ENCODE measurements around the gene TGFBRAP1. TPM values are rescaled to one million over a fixed set of nuclear protein-coding genes. Genes with fewer than 3 reads are reported as not detected.
A peak's percentile ranks its signal among the peaks of the same experiment; 100 is the strongest.

TGFBRAP1 gene
- total RNA-seq, 4 donors from 2014 or later = 28.3 to 31.5 (median 29.7) TPM

GRCh38 chr2:105271393-105272045 is 58.0 kb downstream of the TGFBRAP1 start:
- no peaks in the 10 kb centered on the region for H3K27me3 ChIP-seq
- H3K9me3 ChIP-seq = no peaks in the 10 kb centered on the region
- no peak overlapping the region for H3K27ac ChIP-seq
- WGBS, 2 donors (ENCODE audit: low coverage in 1 of 2) = 89 to 94% methylated on average over 12 to 14 of the region's 14 CpGs
- no peaks in the 10 kb centered on the region for H3K4me1 ChIP-seq
- no peak overlapping the region for H3K4me3 ChIP-seq
- no peak for TF ChIP-seq POLR2A (IDR thresholded peaks at IDR 0.05)
- H3K36me3 ChIP-seq = peaks cover 0 to 100% of the 10 kb centered on the region in 2 donors
- ATAC-seq = no peak

GRCh38 chr2:105269426-105269825 is 60.1 kb downstream of the TGFBRAP1 start:
- Histone ChIP-seq H3K27ac (no peak overlapping the region), H3K27me3 (no peaks in the 10 kb centered on the region), H3K9me3 (no peaks in the 10 kb centered on the region), H3K4me3 (no peak overlapping the region), H3K4me1 (no peaks in the 10 kb centered on the region), H3K36me3 (peaks cover 0 to 99% of the 10 kb centered on the region in 2 donors)
- TF ChIP-seq CTCF (IDR thresholded peaks at IDR 0.05) (no peak), EP300 (IDR thresholded peaks at IDR 0.05) (no peak), POLR2AphosphoS5 (IDR thresholded peaks at IDR 0.05) (no peak), POLR2A (IDR thresholded peaks at IDR 0.05) (no peak)
- ATAC-seq = no peak
- 97 to 100% methylated on average over 4 to 5 of the region's 21 CpGs for WGBS, 2 donors (ENCODE audit: low coverage in 1 of 2)

GRCh38 chr2:105262651-105263091 is 66.9 kb downstream of the TGFBRAP1 start:
- H3K4me1 ChIP-seq = no peaks in the 10 kb centered on the region
- no peak overlapping the region for H3K27ac ChIP-seq
- no peaks in the 10 kb centered on the region for H3K27me3 ChIP-seq
- no peaks in the 10 kb centered on the region for H3K9me3 ChIP-seq
- no peak for TF ChIP-seq EP300 (IDR thresholded peaks at IDR 0.05)
- no peak for TF ChIP-seq POLR2A (IDR thresholded peaks at IDR 0.05)
- no peak for TF ChIP-seq CTCF (IDR thresholded peaks at IDR 0.05)
- TF ChIP-seq POLR2AphosphoS5 (IDR thresholded peaks at IDR 0.05) = no peak
- peaks cover 0 to 58% of the 10 kb centered on the region in 2 donors for H3K36me3 ChIP-seq
- no peak overlapping the region for H3K4me3 ChIP-seq
- ATAC-seq = no peak
- 46 to 71% methylated on average over 4 to 6 of the region's 10 CpGs for WGBS, 2 donors (ENCODE audit: low coverage in 1 of 2)

DNA sequence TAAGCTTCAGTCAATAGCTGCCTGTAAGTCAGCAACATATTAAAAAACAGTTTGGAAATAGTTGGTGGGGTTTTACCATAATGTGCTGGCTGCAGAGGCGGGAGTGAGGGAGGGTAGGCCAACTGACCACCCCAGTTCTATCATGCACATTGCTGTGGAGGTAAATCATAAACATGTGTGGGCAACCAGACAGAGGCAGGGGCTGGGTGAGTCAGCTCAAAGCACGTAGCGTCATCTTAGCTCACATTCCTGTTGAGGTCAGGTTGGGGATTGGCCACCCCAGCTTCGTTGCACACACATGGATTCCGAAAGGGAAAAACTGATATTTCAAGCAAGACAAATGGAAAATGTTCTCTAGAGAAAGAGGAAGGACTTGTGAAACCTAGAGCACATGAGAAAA is 68.5 kb downstream of the TGFBRAP1 start:
- ATAC-seq = peak; percentile 67
- peaks cover 0 to 42% of the 10 kb centered on the region in 2 donors for H3K36me3 ChIP-seq
- TF ChIP-seq POLR2A (IDR thresholded peaks at IDR 0.05) = no peak
- TF ChIP-seq CTCF (IDR thresholded peaks at IDR 0.05) = no peak
- no peak for TF ChIP-seq POLR2AphosphoS5 (IDR thresholded peaks at IDR 0.05)
- no peak for TF ChIP-seq EP300 (IDR thresholded peaks at IDR 0.05)
- no peaks in the 10 kb centered on the region for H3K27me3 ChIP-seq
- no peak overlapping the region for H3K4me3 ChIP-seq
- no peaks in the 10 kb centered on the region for H3K9me3 ChIP-seq
- H3K27ac ChIP-seq = no peak overlapping the region
- no peaks in the 10 kb centered on the region for H3K4me1 ChIP-seq
- WGBS, 2 donors (ENCODE audit: low coverage in 1 of 2) = 59 to 93% methylated on average over 4 to 5 of the region's 5 CpGs

DNA sequence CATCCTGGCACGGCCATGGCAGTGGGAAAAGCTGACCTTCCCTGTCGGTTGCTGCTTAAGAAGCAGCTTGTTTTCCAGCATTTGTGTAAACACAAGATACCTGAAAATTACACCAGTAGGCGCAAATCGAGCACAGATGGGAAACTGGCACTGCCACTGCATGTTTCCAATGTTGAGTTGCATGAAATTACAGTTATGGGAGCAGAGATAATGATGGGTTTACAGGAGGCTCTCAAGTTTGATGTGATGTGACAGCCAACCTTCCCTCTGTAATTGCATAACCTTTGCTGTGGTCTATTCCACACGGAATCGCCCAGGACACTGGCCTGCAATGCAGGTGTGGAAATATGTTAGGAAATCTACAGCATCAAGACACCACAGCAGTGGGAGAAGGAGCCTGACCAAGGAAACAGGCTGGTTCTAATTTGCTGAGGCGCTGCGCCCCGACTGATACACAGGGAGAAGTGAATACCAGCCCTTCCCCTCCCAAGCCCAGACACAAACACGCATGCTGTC is 70.6 kb downstream of the TGFBRAP1 start:
- Histone ChIP-seq H3K9me3 (no peaks in the 10 kb centered on the region), H3K27me3 (no peaks in the 10 kb centered on the region), H3K27ac (no peak overlapping the region), H3K36me3 (peaks cover 0 to 21% of the 10 kb centered on the region in 2 donors), H3K4me3 (no peak overlapping the region), H3K4me1 (no peaks in the 10 kb centered on the region)
- WGBS, 2 donors (ENCODE audit: low coverage in 1 of 2) = 80 to 90% methylated on average over 2 to 5 of the region's 10 CpGs
- ATAC-seq = no peak
- TF ChIP-seq EP300 (IDR thresholded peaks at IDR 0.05) (no peak), POLR2AphosphoS5 (IDR thresholded peaks at IDR 0.05) (no peak), POLR2A (IDR thresholded peaks at IDR 0.05) (no peak), CTCF (IDR thresholded peaks at IDR 0.05) (no peak)

Data from gastroesophageal sphincter (tissue), 4 donors.